NCI-H446 (cell line): Measurements from ENCODE around the gene CARNS1.

ENCODE experiments used
- DNase-seq, 2 experiments: peaks; one replicate each; lab custom pipeline; 2025; lab: John Stamatoyannopoulos, UW

Gene CARNS1, protein sequence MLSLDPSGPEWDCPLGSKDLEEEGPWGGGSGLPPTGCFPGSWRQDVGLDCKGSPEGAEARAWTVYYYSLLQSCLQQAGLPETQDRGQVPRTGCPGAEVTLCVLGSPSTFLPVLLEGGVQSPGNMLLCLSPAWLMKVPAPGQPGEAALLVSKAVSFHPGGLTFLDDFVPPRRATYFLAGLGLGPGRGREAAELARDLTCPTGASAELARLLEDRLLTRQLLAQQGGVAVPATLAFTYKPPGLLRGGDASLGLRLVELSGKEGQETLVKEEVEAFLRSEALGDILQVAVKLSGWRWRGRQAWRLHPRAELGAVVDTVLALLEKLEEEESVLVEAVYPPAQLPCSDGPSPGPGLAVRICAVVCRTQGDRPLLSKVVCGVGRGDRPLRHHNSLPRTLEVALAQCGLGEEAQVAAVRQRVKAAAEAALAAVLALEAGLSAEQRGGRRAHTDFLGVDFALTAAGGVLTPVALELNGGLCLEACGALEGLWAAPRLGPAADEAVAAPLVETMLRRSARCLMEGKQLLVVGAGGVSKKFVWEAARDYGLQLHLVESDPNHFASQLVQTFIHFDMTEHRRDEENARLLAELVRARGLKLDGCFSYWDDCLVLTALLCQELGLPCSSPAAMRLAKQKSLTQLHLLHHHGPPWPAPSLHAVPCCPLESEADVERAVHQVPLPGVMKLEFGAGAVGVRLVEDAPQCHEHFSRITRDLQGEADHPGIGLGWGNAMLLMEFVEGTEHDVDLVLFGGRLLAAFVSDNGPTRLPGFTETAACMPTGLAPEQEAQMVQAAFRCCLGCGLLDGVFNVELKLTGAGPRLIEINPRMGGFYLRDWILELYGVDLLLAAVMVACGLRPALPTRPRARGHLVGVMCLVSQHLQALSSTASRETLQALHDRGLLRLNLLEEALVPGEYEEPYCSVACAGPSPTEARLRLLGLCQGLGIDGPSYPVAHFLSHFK

DNA sequence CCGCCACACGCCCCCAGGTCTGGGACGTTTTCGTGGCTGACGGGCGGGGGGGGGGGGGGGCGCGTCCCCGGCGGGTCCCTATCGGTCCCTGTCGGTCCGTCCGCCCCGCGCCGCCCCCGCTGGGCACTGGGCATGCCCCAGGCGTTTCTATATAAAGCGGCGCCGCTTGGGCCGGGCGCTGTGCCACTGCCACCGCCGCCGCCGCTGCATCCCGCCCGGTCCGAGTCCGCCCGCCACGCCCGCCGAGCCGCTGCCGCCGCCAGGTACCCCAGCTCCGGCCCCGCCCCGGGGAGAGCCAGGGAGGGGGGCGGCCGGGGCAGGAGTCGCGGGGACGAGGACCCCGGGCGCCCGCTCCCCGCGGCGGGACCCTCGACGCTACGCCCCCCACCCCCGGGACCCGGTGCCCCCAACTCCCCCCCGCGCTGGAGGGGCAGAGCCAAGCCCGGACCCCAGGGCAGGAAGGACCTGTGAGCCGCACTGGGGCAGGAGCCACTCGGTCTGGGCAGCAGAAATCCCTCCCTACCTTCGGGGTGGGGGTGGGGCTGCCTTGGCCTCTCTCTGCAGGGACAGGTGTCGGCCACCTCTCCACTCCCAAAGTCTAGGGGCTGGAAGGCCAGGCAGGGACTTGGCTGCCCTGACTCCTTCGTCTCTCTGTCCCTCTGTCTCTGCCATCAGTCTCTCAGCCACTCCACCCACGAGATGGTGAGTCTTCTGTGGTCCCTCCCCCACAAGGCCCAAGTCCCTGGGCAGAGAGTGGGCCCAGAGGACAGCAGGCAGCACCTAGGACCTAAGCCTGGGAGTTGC lies at the start of gene CARNS1:
CARNS1 (plus strand) TSS at position 178 of the 804 bp plus-strand sequence; CDS start at position 700, 522 bp downstream.
- no peak for DNase-seq

DNA sequence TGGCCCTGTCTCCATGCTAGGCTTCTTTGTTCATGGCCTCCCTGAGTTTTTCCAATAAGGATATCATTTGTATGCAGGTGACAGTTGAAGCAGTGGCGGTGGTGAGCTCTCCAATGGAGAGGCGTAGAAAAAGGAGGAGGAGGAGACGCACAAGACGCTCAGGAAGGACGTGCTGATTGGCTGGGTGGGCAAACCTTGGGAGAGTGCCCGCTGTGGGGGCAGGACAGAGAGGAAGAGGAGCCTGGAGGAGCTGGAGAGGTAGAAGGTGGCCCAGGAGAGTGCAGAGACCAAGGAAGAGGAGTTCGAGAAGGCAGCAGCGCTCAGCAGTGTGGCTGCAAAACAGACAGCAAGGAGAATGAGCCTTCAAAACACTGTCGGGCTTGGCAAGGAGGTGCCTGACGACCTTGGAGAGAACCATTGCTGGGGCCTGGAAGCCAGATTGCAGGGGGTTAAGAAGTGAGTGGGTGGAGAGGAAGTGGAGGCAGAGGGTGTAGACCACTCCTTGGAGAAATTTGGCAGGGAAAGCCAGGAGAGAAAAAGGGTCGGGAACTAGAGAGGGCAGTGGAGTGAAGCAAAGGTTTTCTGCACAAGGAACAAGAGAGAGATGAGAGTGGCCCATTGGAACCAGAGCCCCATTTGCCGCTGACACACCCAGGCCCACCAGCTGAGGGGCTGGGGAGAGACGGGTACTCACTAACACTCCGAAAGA lies 49.6 kb upstream of the CARNS1 start:
- no peak for DNase-seq

DNA sequence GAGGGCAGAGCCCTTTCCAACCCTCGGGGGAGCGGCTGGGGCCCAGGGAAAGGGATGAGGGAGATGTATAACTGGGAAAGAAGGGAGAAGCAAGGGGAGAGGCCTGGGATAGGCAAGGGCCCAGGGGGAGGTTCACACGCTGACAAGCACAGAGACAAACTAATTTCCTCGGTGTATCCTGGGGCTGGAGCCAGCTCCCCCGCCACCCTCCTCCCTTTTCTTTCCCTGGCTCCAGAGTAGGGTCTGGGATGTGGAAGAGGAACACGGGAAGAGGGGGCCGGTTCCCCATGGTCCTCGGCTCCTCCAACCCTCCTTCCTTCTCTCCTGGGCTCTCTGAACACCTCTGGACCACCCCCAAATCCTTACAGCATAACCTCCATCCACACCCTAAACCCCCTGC lies 48.9 kb upstream of the CARNS1 start:
- peak in 1 of 2 experiments; percentile 17 for DNase-seq

DNA sequence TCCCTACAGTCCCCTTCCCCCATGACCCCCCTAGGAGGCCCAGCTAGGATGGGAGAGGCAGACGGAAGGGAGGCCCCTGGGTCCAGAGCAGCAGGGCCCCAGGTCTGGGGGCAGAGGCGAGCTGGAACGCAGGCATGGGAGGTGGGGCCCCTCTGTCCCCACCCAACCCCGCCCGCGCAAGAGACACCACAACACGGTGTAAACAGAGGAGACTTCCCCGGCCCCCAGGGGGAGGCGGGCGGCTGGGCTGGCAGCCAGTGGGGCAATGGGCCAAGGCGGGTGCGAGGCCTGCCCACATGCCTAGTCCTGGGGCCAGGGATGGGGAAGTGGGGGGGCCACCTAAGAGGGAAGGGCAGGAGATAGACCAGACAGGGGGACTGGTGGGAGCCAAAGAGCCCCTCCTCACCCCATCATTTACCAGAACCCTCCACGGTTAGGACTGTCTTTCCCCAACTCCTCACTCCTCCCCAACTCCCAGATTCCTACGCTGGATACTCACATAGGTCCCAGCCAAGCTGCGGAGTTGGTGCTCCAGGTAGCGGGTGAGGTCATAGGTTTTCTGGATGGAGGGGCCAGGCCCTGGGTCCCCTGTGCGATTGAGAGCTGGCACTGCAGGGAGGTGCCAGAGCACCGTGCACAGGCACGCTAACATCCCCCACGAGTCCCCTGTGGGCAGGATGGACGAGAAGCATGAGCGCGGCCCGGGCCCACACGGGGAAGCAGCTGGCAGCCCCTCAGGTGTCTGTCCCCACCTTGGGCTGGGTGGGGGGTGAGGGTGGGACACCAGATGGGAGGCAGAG lies 48.3 kb upstream of the CARNS1 start:
- DNase-seq: peak in 1 of 2 experiments; percentile 54

DNA sequence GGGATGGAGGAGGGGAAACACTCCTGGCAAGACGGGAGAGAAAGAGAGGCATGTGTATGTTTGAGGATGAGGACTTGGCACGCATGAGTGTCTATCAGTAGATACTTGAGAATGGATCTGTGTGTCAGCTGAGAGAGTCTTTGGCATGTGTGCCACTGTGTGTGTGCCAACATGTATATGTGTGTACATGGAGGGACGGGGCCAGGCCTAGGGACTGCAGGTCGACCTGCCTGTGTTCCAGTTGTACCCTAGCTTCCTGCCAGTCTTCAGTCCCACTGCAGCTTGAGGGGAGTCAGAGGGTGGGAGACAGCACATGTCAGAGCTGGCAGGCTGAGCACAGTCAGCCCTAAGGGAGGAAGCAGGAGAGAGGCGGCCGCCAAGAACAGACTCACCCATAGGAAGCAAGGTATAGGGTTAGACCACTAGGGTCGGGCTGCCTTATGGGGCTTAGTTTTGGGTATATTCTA lies 47.7 kb upstream of the CARNS1 start:
- DNase-seq: peak in 1 of 2 experiments; percentile 47

DNA sequence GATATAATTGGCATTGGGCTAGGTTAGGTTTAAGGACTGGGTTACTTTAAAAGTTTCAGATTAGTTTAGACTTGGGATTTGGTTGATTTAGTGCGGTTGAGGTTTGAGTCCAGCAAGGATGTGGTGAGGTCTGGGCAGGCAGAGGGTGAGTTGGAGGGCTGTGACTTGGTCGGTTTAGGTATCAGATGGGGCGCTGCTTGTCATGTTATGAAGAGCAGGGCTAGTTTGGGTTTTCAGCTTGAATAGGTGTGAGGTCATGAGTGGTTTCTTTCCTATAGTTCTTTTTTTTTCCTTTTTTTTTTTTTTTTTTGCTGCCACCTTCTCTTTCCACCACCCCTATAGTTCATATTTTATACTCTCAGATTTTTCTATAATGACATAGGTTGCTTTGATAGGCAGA lies 46.9 kb upstream of the CARNS1 start:
- DNase-seq: no peak

DNA sequence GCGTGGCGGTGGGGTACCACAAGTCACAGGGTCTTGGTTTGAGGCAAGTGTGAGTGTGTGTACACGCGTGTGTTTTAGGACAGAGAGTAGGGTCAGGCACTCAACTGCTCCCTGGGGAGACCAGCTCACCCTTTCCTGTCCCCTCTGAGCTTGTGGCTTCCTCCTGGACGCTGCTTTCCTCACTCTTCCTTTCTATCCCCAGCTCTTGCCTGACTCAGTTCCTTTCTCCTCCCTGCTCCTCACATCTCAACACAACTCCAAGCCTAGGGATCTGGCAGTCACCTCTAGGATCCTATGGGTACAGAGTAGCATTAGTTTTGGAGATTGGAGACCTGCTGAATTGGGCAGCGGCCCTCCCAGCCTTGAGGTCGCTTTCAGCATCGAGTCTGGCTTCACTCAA lies 46.2 kb upstream of the CARNS1 start:
- DNase-seq: no peak

DNA sequence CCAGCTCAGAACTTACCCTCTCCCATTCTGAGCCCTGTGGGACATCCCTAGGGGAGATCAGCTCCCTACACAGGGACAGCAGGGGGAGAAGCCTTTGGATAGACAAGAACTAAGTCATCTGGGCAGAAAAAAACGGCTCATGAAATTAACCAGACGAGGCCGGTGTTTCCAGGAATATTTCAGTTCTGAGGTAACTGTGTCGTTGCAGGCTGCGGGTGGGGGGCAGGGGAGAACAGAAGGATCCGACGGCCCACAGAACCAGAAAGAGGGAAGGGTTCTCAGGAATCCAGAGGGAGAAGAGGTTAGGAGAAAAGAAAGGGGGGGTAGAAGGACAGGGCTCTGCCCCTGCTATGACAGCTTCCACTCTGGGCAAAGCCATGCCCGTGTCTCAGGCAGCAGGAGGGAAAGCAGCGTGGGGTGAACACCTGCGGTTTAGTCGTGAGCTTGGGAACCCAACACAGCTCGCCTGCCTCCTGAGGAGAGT lies 45.6 kb upstream of the CARNS1 start:
- no peak for DNase-seq

DNA sequence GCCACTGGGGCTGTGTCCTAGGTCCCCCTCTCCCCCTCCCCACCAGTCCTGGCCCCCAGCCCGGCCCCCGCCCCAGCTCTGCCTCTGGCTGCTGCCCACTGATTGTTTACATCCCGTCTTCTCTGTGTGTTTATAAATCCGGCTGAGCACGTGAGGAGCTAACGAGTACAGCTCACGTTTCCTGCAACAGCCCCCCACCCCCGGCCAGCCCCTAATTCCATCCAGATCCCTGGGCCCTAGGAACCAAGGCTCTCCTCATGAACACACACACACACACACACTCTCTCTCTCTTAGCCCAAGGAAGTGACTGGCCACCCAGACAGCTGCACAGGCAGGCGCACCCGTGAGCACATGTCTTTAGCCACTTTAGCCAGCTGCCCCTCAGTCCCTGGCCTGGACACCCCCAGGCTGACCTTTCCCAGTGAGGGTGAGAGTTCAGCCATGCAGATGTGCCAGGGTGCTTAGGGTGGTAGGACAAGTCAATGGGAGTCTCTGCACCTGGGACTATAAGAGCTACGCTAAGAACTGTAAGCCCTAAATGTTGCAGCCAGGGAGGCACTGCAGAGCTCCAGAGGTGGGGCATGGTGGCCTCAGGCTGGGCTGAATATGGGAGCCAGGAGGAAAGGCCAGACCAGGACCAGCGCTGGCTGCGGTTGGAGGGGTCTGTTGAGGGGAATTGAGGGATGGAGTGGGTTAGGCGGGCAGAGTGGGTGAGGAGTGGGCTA lies 45.0 kb upstream of the CARNS1 start:
- DNase-seq: no peak

DNA sequence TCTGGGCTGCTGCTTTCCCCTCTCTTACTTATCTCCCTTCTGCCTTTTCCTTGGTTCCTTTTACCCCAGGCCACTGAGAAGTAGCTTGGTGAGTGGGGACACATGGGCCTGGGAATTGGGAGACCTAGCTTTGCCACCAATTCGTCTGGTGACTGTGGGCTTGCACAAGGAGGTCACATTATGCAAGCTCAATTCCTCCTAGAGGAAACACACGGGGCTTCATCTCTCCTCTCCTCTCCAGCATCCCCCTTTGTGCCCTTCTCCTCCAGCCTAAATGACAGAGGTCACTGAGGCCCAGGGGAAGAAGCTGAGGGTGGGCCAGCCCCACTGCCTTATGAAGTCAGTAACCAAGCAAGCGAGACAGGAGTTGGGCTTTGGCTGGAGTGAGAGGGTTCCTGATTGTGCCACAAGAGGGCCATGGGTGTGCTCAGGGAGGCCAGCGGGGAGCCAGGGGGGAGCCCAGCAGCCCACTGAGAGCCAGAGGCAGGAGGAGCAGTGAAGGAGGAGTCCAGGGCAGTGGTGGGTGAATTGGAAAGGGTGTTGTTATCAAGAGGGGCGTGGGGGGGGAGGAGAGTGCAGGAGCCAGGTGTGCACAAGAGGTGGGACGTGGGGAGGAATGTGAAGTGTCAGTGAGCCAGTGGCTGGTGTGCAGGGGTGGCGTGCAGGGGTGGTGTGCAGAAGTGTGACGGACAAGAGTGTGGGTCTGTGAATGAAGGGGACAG lies 44.1 kb upstream of the CARNS1 start:
- no peak for DNase-seq

DNA sequence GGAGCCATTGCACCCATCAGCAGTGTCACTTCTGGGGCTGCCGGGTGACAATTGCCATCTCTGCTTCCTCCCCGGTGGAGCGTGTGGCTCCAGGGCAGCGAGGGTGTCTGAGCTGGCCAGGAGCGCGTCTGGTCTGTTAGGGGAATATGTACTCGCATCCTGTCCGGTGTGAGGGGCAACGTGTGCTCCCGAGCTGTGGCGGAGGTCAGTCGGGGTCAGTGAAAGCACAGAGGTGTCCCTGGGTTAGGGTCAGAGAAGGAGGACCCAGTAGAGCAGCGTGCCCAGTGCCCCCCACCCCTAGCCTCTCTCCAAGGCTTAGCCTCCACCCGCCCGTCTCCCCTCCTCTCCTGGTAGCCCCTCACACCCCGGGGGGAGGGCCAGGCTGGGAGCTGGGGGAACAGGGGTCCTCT lies 43.6 kb upstream of the CARNS1 start:
- no peak for DNase-seq

DNA sequence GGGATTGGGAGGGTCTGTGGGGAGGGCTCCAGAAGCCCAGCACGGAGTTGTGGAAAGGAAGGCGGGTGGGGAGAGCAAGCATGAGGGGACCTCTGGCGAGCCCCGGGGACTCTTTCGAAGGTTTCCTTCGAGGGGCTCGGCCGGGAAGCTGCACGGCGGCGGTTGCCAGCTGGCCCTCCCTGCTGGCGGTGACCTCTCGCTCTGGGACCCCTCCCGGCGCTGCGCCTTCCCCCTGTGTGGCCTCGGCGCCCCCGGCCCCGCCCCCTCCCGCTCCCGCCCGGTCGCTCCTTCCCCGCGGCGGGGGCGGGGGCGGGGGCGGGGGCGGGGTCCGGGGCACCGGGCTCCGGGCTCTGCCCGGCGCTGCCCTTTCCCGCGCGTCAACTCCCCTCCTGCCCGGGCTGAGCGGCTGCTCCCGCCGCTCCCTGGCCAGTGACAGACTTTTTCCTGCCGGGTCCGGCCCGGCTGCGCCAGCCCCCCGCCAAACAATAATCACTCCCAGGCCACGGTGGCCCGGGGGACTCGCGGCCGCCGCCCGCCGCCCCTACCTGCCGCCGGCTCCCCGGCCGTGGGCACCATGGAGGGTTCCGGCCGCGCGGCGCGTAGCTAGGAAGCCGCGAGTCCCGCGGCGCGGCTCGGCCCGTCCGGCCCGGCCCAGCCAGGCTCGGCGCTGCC lies 43.0 kb upstream of the CARNS1 start:
- no peak for DNase-seq

DNA sequence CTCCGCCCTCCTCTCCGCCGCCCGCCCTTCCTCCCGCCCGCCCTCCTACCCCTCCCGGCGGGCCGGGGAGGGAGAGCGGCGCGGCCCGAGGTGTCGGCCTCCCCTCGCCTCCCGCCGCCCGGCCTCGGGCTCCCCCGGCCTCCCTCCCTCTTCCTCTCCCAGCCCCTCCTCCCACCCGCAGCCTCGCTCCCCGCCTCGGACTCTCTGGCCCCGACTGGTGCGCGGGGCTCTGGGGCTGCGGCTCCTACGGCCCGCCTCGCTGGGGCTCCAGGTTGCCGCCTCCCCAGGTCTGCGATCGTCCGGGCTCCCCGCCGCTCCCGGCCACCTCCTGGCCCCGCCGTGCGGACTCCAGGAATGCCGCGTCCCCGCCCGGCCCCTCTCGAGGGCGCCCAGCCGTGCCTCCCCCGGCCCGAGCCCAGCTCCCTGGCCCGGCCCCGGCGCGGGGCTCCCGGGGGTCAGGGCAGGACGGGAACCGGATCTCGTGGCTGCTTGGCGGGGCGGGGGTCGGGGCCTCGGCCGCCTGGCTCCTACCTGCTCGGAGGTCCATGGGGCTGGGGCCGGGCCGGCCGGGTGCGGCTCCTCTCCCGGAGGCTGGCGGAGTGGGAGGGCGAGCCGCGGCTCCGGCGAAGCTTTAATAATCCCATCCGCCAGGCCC lies 42.4 kb upstream of the CARNS1 start, which contains the start of gene CLCF1:
CLCF1 (minus strand) TSS at position 606 of the 655 bp plus-strand sequence; CDS start at position 547, 59 bp downstream.
- DNase-seq: no peak

DNA sequence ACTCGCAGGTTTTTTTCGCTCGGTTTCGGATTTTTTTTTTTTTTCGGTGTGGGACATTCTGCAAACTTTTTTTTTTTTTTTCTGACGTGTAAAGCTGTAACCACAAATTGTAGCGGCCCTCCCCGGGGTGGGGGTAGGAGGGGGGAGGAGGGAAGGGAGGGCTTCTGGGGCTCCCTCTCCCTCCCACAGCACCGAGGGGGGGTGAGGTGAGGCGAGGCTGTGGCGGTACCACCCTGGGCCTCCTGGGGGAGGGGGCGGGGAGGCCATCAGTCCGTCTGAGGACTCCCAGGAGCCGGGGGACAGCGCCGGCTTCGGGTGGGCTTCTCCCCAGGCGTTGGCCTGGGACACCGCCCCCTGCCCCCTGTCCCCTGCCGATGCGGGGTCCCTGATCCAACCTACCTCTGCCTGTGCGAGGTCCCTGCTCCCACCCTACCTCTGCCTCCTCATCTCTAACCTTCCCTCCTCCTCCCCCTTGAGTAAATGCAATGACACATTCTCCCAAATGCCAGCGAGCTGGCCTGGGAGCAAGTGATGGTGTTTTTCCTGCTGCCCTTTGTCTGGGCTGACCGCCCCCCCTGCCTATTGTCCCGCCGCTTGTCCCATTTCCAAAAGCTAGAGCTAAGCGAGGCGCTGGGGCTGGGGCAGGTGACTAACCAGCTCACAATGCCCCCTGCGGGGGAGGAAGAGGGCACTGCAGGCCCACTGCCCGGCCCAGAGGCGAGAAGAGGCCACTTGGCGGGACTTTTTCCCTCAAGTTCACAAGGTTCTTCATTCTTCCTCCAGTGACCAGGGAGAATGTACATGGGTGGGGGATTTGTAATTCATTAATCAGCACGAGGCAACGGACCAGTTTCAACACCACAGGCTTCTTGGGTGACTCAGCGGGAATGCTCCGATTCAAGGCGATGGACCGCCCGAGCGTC lies 41.6 kb upstream of the CARNS1 start:
- DNase-seq: no peak

DNA sequence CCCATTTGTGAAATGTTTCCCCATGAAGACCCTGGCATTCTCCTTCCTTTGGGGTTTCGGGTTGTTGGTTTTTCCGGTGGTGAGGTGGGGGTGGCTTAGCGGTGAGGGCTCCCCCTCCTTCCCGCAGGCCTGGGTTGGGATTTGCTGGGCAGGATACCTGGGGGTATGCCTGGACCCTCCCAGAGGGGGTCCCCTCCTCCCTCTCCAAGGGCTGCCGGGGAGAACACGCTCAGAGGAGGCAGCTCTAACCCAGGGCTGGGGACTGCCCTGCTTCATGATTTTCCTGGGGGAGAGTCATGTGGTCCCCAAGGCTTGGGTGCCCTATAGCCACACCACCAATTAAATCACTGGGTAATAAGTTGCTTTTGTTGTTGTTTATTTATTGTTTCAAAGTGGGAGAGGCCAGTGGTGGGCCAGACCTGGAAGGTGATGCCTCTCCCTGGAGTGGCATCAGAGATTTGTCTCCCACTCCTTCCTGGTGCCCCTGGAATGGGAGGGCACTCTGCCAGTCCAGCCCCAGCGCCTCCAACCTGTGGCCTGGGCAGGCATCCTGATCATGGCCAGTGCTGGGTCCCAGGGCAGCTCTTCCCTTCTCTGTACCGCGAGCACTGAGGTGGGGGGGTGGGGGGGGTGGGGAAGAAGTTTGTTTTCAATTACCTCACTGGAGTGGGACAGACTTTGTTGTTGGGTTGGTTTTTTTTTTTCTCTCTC lies 40.8 kb upstream of the CARNS1 start:
- no peak for DNase-seq
